ENCODE data around the gene B4GALNT4.

DNA sequence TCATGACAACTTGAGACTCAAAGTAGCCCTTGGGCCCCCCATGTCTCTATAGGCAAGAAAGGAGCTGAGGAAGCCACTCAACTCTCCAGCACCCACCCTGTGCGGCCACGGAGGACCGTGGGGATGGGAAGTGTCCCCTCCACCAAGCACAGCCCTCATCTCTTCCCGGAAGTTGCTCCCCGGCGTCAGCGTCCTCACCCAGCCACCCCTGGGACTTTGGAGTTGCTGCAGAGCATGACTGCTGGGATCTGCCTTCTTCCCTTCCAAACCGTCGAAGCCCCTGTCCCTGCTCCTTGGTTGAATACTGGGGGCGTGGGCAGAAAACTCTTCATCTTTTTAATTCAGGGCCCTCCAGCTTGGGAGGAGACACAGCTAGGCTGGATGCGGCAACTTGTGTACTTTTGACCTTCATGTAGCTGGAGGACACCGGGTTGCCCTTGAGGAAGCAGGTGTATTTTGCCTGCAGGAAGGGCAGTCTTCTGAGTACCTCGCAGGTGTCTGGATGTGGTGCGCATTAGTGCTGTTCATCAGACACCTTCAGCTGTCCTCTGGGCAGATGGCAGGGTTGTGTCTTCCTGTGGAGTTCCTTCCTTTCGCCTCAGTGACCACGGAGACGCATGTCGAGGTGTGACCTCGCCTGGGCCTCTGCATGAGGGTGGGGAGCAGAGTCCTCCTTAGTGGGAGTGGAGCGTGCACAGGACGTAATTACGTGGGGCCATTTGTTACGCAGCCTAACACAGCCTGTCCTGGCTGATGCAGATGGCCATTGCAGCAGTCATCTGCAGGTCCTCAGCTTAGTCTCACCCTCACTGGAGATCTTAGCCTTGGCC, 36.4 kb upstream of the B4GALNT4 start:
- TF ChIP-seq, protein P1, sequence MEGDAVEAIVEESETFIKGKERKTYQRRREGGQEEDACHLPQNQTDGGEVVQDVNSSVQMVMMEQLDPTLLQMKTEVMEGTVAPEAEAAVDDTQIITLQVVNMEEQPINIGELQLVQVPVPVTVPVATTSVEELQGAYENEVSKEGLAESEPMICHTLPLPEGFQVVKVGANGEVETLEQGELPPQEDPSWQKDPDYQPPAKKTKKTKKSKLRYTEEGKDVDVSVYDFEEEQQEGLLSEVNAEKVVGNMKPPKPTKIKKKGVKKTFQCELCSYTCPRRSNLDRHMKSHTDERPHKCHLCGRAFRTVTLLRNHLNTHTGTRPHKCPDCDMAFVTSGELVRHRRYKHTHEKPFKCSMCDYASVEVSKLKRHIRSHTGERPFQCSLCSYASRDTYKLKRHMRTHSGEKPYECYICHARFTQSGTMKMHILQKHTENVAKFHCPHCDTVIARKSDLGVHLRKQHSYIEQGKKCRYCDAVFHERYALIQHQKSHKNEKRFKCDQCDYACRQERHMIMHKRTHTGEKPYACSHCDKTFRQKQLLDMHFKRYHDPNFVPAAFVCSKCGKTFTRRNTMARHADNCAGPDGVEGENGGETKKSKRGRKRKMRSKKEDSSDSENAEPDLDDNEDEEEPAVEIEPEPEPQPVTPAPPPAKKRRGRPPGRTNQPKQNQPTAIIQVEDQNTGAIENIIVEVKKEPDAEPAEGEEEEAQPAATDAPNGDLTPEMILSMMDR (IDR thresholded peaks at IDR 0.05): no peak
- no peak for TF ChIP-seq POLR2A (IDR thresholded peaks at IDR 0.05)

Data from uterus (tissue), 2 donors.